Measurements from ENCODE around the gene SEC24D. TPM values are rescaled to one million over a fixed set of nuclear protein-coding genes. Genes with fewer than 3 reads are reported as not detected.

Gene SEC24D
- total RNA-seq, 6 donors from 2014 or later = 33.5 to 86.7 (median 50.3) TPM

DNA sequence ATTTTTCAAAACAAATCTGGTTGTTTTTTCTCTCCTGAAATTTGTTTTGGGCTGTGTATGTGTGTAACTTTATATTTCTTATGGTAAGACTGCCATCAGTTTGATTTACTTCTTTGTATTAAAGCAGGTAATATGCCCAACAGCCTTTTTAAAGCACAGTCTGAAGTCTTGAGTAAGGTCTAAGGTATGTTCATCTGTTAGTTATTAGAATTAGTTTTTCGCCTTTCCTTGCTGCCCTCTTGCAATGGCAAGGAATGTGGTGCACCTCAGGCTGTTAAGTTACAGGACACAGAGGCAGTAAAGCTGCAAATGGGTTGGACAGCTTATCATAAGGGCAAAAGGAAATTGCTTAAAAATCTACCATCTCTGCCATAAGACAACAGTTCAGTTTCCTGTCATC lies 79.0 kb downstream of the SEC24D start:
- Histone ChIP-seq H3K4me3 (no peak overlapping the region), H3K27ac (no peak overlapping the region), H3K4me1 (peaks cover 0 to 2% (median 0%) of the 10 kb centered on the region in 4 donors), H3K36me3 (peaks cover 0 to 39% (median 9%) of the 10 kb centered on the region in 4 donors), H3K27me3 (no peaks in the 10 kb centered on the region), H3K9me3 (no peaks in the 10 kb centered on the region)
- WGBS, 2 donors = 88 to 100% methylated on average over 1 of the region's 1 CpG
- ATAC-seq (ENCODE audit: low FRiP score in 2 of 2) = no peak
- no peak for DNase-seq
- TF ChIP-seq EP300 (IDR thresholded peaks at IDR 0.05) = no peak
- TF ChIP-seq POLR2A (IDR thresholded peaks at IDR 0.05) = no peak
- TF ChIP-seq, protein P1, sequence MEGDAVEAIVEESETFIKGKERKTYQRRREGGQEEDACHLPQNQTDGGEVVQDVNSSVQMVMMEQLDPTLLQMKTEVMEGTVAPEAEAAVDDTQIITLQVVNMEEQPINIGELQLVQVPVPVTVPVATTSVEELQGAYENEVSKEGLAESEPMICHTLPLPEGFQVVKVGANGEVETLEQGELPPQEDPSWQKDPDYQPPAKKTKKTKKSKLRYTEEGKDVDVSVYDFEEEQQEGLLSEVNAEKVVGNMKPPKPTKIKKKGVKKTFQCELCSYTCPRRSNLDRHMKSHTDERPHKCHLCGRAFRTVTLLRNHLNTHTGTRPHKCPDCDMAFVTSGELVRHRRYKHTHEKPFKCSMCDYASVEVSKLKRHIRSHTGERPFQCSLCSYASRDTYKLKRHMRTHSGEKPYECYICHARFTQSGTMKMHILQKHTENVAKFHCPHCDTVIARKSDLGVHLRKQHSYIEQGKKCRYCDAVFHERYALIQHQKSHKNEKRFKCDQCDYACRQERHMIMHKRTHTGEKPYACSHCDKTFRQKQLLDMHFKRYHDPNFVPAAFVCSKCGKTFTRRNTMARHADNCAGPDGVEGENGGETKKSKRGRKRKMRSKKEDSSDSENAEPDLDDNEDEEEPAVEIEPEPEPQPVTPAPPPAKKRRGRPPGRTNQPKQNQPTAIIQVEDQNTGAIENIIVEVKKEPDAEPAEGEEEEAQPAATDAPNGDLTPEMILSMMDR (IDR thresholded peaks at IDR 0.05) = no peak
- TF ChIP-seq POLR2AphosphoS5 (IDR thresholded peaks at IDR 0.05) = no peak

DNA sequence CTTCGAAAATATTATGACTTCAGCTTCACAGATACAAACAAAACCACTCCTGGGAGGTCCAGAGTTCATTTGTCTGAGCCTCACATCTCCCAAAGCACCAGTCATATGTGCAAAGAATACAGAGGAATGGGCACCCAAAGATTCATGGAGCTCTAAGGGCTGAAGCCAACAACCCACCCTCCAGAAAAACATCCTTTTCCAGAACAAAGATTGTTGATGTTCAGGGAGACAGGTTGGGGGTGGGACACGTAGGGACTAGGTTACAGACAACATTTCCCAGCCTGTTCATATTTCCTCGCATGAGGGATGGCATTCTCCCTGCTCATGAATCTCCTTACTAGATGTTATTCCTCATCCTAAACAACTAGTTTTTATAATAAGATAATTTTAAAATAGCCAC lies 79.5 kb downstream of the SEC24D start:
- WGBS, 2 donors = 83 to 89% methylated on average over 3 of the region's 3 CpGs
- no peaks in the 10 kb centered on the region for H3K27me3 ChIP-seq
- TF ChIP-seq EP300 (IDR thresholded peaks at IDR 0.05) = no peak
- no peak for TF ChIP-seq POLR2A (IDR thresholded peaks at IDR 0.05)
- TF ChIP-seq, protein P1 (IDR thresholded peaks at IDR 0.05) = no peak
- TF ChIP-seq POLR2AphosphoS5 (IDR thresholded peaks at IDR 0.05) = no peak
- no peak for ATAC-seq (ENCODE audit: low FRiP score in 2 of 2)
- no peak overlapping the region for H3K4me3 ChIP-seq
- peaks cover under 1 to 40% (median 13%) of the 10 kb centered on the region in 4 donors for H3K36me3 ChIP-seq
- no peak overlapping the region for H3K27ac ChIP-seq
- DNase-seq = no peak
- no peaks in the 10 kb centered on the region for H3K4me1 ChIP-seq
- H3K9me3 ChIP-seq = no peaks in the 10 kb centered on the region

DNA sequence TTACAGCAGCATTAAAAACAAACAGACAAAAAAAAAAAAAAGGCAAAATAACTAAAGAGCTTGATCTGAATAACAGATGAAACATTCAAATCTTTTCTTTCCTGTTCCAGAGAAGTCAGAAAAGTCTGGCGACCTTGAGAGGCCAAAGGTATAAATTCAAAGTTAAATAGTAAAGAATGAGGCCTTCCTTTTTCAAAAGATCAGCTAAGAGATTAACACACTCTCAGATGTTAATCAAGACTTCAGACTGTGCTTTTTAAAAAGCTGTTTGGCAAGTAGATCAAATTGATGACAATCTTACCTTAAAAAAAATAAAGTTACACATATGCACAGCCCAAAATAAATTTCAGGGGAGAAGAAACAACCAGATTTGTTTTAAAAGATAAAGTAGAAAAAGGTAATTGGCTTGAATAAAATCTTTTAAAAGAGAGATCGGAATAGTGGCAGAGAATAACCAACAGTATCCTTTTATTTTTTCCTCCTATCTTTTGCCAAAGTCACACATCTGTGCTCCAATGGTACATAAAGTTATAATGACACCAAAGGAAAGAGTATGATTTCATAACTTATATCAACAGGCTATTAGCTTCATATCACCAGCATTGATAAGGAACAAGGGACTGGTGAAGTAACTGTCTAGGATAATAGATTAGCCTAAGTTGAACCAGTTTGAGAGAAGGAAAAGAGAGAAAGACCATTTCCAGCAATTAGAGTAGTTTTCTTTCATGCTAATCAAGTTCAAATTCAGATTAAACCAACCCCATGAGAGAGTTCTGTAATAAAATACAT lies 80.3 kb downstream of the SEC24D start:
- 74 to 80% methylated on average over 2 of the region's 2 CpGs for WGBS, 2 donors
- H3K36me3 ChIP-seq = peaks cover 4 to 48% (median 19%) of the 10 kb centered on the region in 4 donors
- H3K27ac ChIP-seq = no peak overlapping the region
- ATAC-seq (ENCODE audit: low FRiP score in 2 of 2) (no peak), DNase-seq (no peak)
- H3K27me3 ChIP-seq = no peaks in the 10 kb centered on the region
- H3K4me1 ChIP-seq = no peaks in the 10 kb centered on the region
- no peak overlapping the region for H3K4me3 ChIP-seq
- no peaks in the 10 kb centered on the region for H3K9me3 ChIP-seq
- TF ChIP-seq, protein P1 (IDR thresholded peaks at IDR 0.05) = no peak
- TF ChIP-seq POLR2AphosphoS5 (IDR thresholded peaks at IDR 0.05) (no peak), POLR2A (IDR thresholded peaks at IDR 0.05) (no peak), EP300 (IDR thresholded peaks at IDR 0.05) (no peak)

DNA sequence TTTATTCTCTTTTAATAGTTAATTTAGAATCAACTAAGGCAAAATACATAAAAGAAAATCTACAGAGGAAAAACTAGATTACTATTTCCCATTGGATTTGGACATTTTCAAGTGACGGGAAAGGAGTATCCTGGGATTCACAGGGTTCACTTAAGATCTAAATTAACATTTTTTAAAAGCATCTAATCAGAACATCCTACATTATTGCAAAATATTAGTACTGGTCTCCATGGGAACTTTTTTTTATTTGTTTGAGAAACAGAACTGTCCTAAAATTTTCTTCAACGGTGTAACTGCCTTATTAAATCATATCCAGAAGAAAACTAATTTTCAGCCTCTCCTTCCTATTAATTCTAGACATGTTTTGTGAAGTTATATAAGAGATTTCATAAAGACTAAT lies 81.0 kb downstream of the SEC24D start:
- no peaks in the 10 kb centered on the region for H3K27me3 ChIP-seq
- TF ChIP-seq POLR2AphosphoS5 (IDR thresholded peaks at IDR 0.05) (no peak), POLR2A (IDR thresholded peaks at IDR 0.05) (no peak), EP300 (IDR thresholded peaks at IDR 0.05) (no peak)
- TF ChIP-seq, protein P1 (IDR thresholded peaks at IDR 0.05) = no peak
- no peak overlapping the region for H3K27ac ChIP-seq
- H3K9me3 ChIP-seq = no peaks in the 10 kb centered on the region
- H3K4me1 ChIP-seq = no peaks in the 10 kb centered on the region
- peak in 1 of 2 donors; percentile 43 for ATAC-seq (ENCODE audit: low FRiP score in 2 of 2)
- peaks cover 4 to 54% (median 24%) of the 10 kb centered on the region in 4 donors for H3K36me3 ChIP-seq
- no peak overlapping the region for H3K4me3 ChIP-seq
- no peak for DNase-seq
- 83 to 86% methylated on average over 2 of the region's 2 CpGs for WGBS, 2 donors

DNA sequence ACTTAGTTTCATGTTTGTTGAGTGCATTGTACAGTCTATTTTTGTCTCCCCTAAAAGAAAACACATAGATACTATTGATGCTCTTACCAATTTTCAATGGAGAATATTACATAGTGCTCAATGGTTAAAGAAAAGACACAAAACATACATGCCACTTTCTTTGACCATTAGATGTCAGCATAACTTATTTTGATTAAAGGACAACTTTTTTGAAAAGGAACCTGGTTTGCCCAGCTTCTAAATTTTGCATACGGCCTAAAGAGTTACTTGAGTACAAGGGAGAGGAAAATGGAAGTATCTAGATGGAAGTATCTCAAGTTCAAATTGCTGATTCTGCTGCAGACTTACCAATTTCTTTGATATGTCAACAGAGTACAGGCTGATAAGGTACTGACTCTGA lies 82.2 kb downstream of the SEC24D start:
- Histone ChIP-seq H3K27me3 (no peaks in the 10 kb centered on the region), H3K4me3 (no peak overlapping the region), H3K9me3 (no peaks in the 10 kb centered on the region), H3K4me1 (no peaks in the 10 kb centered on the region), H3K27ac (no peak overlapping the region), H3K36me3 (peaks cover 4 to 63% (median 24%) of the 10 kb centered on the region in 4 donors)
- TF ChIP-seq POLR2A (IDR thresholded peaks at IDR 0.05) (no peak), EP300 (IDR thresholded peaks at IDR 0.05) (no peak), POLR2AphosphoS5 (IDR thresholded peaks at IDR 0.05) (no peak)
- TF ChIP-seq, protein P1 (IDR thresholded peaks at IDR 0.05) = no peak
- 76 to 92% methylated on average over 1 of the region's 1 CpG for WGBS, 2 donors
- DNase-seq (no peak), ATAC-seq (ENCODE audit: low FRiP score in 2 of 2) (no peak)
